Caco-2 (cell line): ENCODE data around the gene COX7B2. TPM values are rescaled to one million over a fixed set of nuclear protein-coding genes. Genes with fewer than 3 reads are reported as not detected.

Experiments used
- BruUV-seq: library from RNA; stranded (reverse); fragments of 400-500 nt; replicated peaks from 2 replicates; lab custom pipeline; 2021; lab: Mats Ljungman, UMichigan
- CTCF ChIA-PET: fragments of 300-600 bp; sonication (Branson Sonifier 250); formaldehyde crosslinking; loops from one replicate; lab custom pipeline; 2022; ENCODE audit warnings: antibody characterized with exemption; lab: Charles Lee
- POLR2A ChIA-PET: fragments of 300-600 bp; sonication (Branson Sonifier 250); formaldehyde crosslinking; loops from one replicate; lab custom pipeline; 2022; ENCODE audit warnings: antibody characterized with exemption; lab: Charles Lee
- DNase-seq, 2 experiments: peaks; one replicate each; pipeline versions ENCODE4 v3.0.0 to v3.0.0-alpha.2; 2020 to 2022
- H3K27me3 ChIP-seq: replicated peaks from 2 replicates; pipeline ENCODE4 v1.6.0; 2011; ENCODE audit warnings: low read length; ENCODE audit not compliant: control insufficient read depth, insufficient read depth
- H3K36me3 ChIP-seq: 2 replicates; pipeline ENCODE4 v1.5.1; 2011; ENCODE audit warnings: low read length; ENCODE audit not compliant: control insufficient read depth, insufficient read depth
- H3K4me1 ChIP-seq: fragments of 250-450 bp; sonication (Bioruptor Pico); 2 replicates; pipeline ENCODE4 v1.5.1; 2020; ENCODE audit warnings: mild to moderate bottlenecking
- H3K4me3 ChIP-seq: 2 replicates; pipeline ENCODE4 v1.5.1; 2011; ENCODE audit warnings: low read depth, mild to moderate bottlenecking, control low read depth, low read length
- H3K9me3 ChIP-seq: fragments of 250-450 bp; sonication (Bioruptor Pico); 2 replicates; pipeline ENCODE4 v1.5.1; 2020; ENCODE audit warnings: mild to moderate bottlenecking, moderate library complexity
- H3K27ac Mint-ChIP-seq: one replicate; pipeline ENCODE4 v1.8.0; 2022; ENCODE audit warnings: mixed read lengths; ENCODE audit not compliant: unreplicated experiment
- H3K27me3 Mint-ChIP-seq: one replicate; pipeline ENCODE4 v1.8.0; 2022; ENCODE audit warnings: mixed read lengths; ENCODE audit not compliant: insufficient read depth, unreplicated experiment
- H3K36me3 Mint-ChIP-seq: one replicate; pipeline ENCODE4 v1.8.0; 2022; ENCODE audit warnings: mild to moderate bottlenecking, mixed read lengths; ENCODE audit not compliant: insufficient read depth, unreplicated experiment
- H3K4me1 Mint-ChIP-seq: one replicate; pipeline ENCODE4 v1.8.0; 2022; ENCODE audit warnings: low read depth, mixed read lengths; ENCODE audit not compliant: unreplicated experiment
- H3K4me3 Mint-ChIP-seq: one replicate; pipeline ENCODE4 v1.8.0; 2022; ENCODE audit warnings: mild to moderate bottlenecking, moderate library complexity, mixed read lengths; ENCODE audit not compliant: unreplicated experiment
- H3K9me3 Mint-ChIP-seq: one replicate; pipeline ENCODE4 v1.8.0; 2022; ENCODE audit warnings: mixed read lengths; ENCODE audit not compliant: unreplicated experiment
- intact Hi-C: fragments of 100-400 bp; cut with micrococcal nuclease; formaldehyde crosslinking; loops from one replicate; pipeline ENCODE4 v1.10.0; 2022; ENCODE audit not compliant: unreplicated experiment
- total RNA-seq: library from RNA; stranded (reverse); gene quantifications from 2 replicates; pipeline ENCODE4 v1.2.3, GENCODE V29; 2022
- TF ChIP-seq, protein P1 (sequence below), 2 experiments: fragments of 200-600 bp in 1 of 2; IDR thresholded peaks; 1 replicate in 1 of 2; 2 replicates in 1 of 2; pipeline versions ENCODE4 v1.5.1 to v1.8.0; 2011 to 2022; ENCODE audit warnings: antibody characterized with exemption in 1 of 2, control low read depth in 1 of 2, inconsistent platforms in 1 of 2, low read depth in 1 of 2, low read length in 1 of 2, mild to moderate bottlenecking in 1 of 2, moderate library complexity in 1 of 2; ENCODE audit not compliant: insufficient read depth in 1 of 2, severe bottlenecking in 1 of 2, unreplicated experiment in 1 of 2

COX7B2 gene
- total RNA-seq, 1 experiment from 2014 or later = not detected

DNA sequence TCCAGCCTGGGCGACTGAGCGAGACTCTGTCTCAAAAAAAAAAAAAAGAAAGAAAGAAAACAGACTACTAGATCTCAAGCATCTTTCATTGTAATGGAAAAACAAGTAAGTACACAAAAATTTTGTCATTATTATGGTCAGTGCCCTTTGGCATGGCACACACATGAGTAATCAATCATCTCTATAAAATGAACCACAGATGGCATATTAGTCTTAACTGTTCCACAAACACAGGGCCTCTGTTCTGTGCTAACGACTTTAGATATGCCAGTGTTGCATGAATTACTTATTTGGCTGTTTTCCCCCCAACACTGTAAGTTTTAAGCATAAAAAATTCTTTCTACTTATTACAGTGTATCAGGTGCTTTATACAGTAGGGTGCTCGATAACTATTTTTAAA lies 90.4 kb downstream of the COX7B2 start:
- no TSS peak for BruUV-seq
- peaks cover 10% of the 10 kb centered on the region for H3K9me3 Mint-ChIP-seq
- no peaks in the 10 kb centered on the region for H3K36me3 Mint-ChIP-seq
- POLR2A ChIA-PET = no interaction called here
- intact Hi-C loops = no loop called here
- no peaks in the 10 kb centered on the region for H3K4me1 Mint-ChIP-seq
- TF ChIP-seq, protein P1, sequence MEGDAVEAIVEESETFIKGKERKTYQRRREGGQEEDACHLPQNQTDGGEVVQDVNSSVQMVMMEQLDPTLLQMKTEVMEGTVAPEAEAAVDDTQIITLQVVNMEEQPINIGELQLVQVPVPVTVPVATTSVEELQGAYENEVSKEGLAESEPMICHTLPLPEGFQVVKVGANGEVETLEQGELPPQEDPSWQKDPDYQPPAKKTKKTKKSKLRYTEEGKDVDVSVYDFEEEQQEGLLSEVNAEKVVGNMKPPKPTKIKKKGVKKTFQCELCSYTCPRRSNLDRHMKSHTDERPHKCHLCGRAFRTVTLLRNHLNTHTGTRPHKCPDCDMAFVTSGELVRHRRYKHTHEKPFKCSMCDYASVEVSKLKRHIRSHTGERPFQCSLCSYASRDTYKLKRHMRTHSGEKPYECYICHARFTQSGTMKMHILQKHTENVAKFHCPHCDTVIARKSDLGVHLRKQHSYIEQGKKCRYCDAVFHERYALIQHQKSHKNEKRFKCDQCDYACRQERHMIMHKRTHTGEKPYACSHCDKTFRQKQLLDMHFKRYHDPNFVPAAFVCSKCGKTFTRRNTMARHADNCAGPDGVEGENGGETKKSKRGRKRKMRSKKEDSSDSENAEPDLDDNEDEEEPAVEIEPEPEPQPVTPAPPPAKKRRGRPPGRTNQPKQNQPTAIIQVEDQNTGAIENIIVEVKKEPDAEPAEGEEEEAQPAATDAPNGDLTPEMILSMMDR (IDR thresholded peaks at IDR 0.05; ENCODE audit: insufficient read depth in 1 of 2, low read depth in 1 of 2, low read length in 1 of 2, severe bottlenecking in 1 of 2, unreplicated experiment in 1 of 2) = no peak
- no peak for DNase-seq
- no peak overlapping the region for H3K4me3 ChIP-seq
- no peaks in the 10 kb centered on the region for H3K27me3 ChIP-seq
- no peaks in the 10 kb centered on the region for H3K4me1 ChIP-seq
- no peaks in the 10 kb centered on the region for H3K27me3 Mint-ChIP-seq
- no peaks in the 10 kb centered on the region for H3K9me3 ChIP-seq
- H3K36me3 ChIP-seq = no peaks in the 10 kb centered on the region
- no peak overlapping the region for H3K27ac Mint-ChIP-seq
- H3K4me3 Mint-ChIP-seq = no peak overlapping the region
- CTCF ChIA-PET = no interaction called here

DNA sequence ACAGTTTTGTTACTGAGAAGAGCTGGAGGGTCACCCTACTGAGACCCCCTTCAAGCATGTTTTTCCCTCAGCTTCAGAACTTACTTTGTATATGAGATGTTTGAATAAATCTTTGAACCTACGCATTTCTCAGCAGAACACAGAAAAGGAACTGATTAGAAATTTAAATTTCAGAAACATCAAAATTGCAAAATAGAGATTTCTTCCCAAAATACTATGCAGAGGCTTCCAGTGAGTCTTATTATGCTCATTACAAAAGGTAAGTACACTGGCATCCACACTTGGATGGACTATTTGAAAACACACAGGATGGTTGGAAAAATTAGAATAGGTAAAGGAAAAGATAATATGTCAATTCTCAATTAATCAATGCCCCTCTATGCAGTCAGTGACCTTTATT lies 91.2 kb downstream of the COX7B2 start:
- CTCF ChIA-PET = no interaction called here
- POLR2A ChIA-PET = no interaction called here
- BruUV-seq = no TSS peak
- Histone ChIP-seq H3K27me3 (no peaks in the 10 kb centered on the region), H3K36me3 (no peaks in the 10 kb centered on the region), H3K9me3 (no peaks in the 10 kb centered on the region), H3K4me1 (peaks cover 4% of the 10 kb centered on the region; the same call in 1 of the 2 replicates), H3K4me3 (no peak overlapping the region)
- intact Hi-C loops = no loop called here
- Mint-ChIP-seq H3K4me3 (no peak overlapping the region), H3K27me3 (no peaks in the 10 kb centered on the region), H3K36me3 (no peaks in the 10 kb centered on the region), H3K4me1 (peaks cover 7% of the 10 kb centered on the region), H3K27ac (no peak overlapping the region), H3K9me3 (peaks cover 10% of the 10 kb centered on the region)
- TF ChIP-seq, protein P1 (IDR thresholded peaks at IDR 0.05; ENCODE audit: insufficient read depth in 1 of 2, low read depth in 1 of 2, low read length in 1 of 2, severe bottlenecking in 1 of 2, unreplicated experiment in 1 of 2) = no peak
- no peak for DNase-seq

DNA sequence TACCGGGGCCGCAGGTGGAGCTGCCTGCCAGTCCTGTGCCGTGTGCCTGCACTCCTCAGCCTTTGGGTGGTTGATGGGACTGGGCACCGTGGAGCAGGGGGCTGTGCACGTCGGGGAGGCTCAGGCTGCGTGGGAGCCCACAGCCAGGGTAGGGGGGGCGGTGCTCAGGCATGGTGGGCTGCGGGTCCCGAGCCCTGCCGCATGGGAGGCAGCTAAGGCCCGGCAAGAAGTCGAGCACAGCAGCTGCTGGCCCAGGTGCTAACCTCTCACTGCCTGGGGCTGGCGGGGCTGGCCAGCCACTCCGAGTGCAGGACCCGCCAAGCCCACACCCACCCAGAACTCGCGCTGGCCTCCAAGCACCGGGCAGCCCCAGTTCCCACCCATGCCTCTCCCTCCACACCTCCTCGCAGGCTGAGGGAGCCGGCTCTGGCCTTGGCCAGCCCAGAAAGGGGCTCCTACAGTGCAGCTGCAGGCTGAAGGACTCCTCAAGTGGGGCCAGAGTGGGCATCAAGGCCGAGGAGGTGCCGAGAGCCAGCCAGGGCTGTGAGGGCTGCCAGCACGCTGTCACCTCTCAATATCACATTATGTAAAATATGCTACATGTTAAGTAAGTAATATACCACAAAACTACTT lies 104.1 kb downstream of the COX7B2 start:
- Mint-ChIP-seq H3K4me3 (no peak overlapping the region), H3K9me3 (peaks cover 20% of the 10 kb centered on the region)
- BruUV-seq = no TSS peak

More for the DNA sequence above, 104.1 kb downstream of the COX7B2 start:
- POLR2A ChIA-PET = no interaction called here
- Mint-ChIP-seq H3K27ac (no peak overlapping the region), H3K4me1 (peaks cover 11% of the 10 kb centered on the region), H3K36me3 (no peaks in the 10 kb centered on the region), H3K27me3 (no peaks in the 10 kb centered on the region)
- Histone ChIP-seq H3K27me3 (no peaks in the 10 kb centered on the region), H3K4me1 (peaks cover 15% of the 10 kb centered on the region; the same call in 1 of the 2 replicates), H3K36me3 (no peaks in the 10 kb centered on the region), H3K9me3 (0 out of 2 replicates have a peak, but pooled peaks cover under 1% of the 10 kb centered on the region), H3K4me3 (no peak overlapping the region)
- no peak for DNase-seq
- TF ChIP-seq, protein P1 (IDR thresholded peaks at IDR 0.05; ENCODE audit: insufficient read depth in 1 of 2, low read depth in 1 of 2, low read length in 1 of 2, severe bottlenecking in 1 of 2, unreplicated experiment in 1 of 2) = no peak
- intact Hi-C loops = no loop called here
- CTCF ChIA-PET = no interaction called here
